ENCODE data around the gene ZNF544.
A peak's percentile ranks its signal among the peaks of the same experiment; 100 is the strongest.

The ZNF544 gene

GRCh38 chr19:58217607-58218391, 10.9 kb upstream of the ZNF544 start:
- TF ChIP-seq CTCF (IDR thresholded peaks at IDR 0.05; ENCODE audit: low read depth, low read length, missing control alignments): no peak
- no peak overlapping the region for H3K4me3 ChIP-seq (ENCODE audit: low read depth, low read length)
- DNase-seq (ENCODE audit: low read depth): no peak

- no peak for DNase-seq (ENCODE audit: low read depth)
- TF ChIP-seq CTCF (IDR thresholded peaks at IDR 0.05; ENCODE audit: low read depth, low read length, missing control alignments): peak; percentile 34
- no peak overlapping the region for H3K4me3 ChIP-seq (ENCODE audit: low read depth, low read length)
These were observed 9.8 kb upstream of the ZNF544 start for GRCh38 chr19:58218899-58219298.

- no peak for DNase-seq (ENCODE audit: low read depth)
- peak overlapping the region; percentile 87 for H3K4me3 ChIP-seq (ENCODE audit: low read depth, low read length)
- TF ChIP-seq CTCF (IDR thresholded peaks at IDR 0.05; ENCODE audit: low read depth, low read length, missing control alignments): no peak
These were observed 640 bp upstream of the ZNF544 start for GRCh38 chr19:58227964-58228584.

GRCh38 chr19:58229255-58229639, 533 bp downstream of the ZNF544 start:
- H3K4me3 ChIP-seq (ENCODE audit: low read depth, low read length): peak overlapping the region; percentile 87
- peak; percentile 57 for TF ChIP-seq CTCF (IDR thresholded peaks at IDR 0.05; ENCODE audit: low read depth, low read length, missing control alignments)
- DNase-seq (ENCODE audit: low read depth): peak; percentile 12

- DNase-seq (ENCODE audit: low read depth): no peak
- no peak for TF ChIP-seq CTCF (IDR thresholded peaks at IDR 0.05; ENCODE audit: low read depth, low read length, missing control alignments)
- H3K4me3 ChIP-seq (ENCODE audit: low read depth, low read length): no peak overlapping the region
These were observed 8.6 kb downstream of the ZNF544 start for GRCh38 chr19:58237324-58237723.

- no peak for TF ChIP-seq CTCF (IDR thresholded peaks at IDR 0.05; ENCODE audit: low read depth, low read length, missing control alignments)
- no peak overlapping the region for H3K4me3 ChIP-seq (ENCODE audit: low read depth, low read length)
- DNase-seq (ENCODE audit: low read depth): no peak
These were observed 14.6 kb downstream of the ZNF544 start for GRCh38 chr19:58243351-58243750.
